ENCODE results near the gene CLDN11. TPM values are rescaled to one million over a fixed set of nuclear protein-coding genes. Genes with fewer than 3 reads are reported as not detected.
A peak's percentile ranks its signal among the peaks of the same experiment; 100 is the strongest.

Gene CLDN11
- total and polyA plus RNA-seq, 4 donors, result 0.28 to 3.3 (median 1.9) TPM

GRCh38 chr3:170413291-170413690, 5.4 kb upstream of the CLDN11 start:
- H3K9me3 ChIP-seq (ENCODE audit: control insufficient read depth in 4 of 4, low read length in 3 of 4), result no peaks in the 10 kb centered on the region
- peaks cover 0 to 3% (median under 1%) of the 10 kb centered on the region in 4 donors for H3K4me1 ChIP-seq (ENCODE audit: control insufficient read depth in 4 of 4, insufficient read depth in 4 of 4, low read length in 3 of 4)
- H3K27ac ChIP-seq (ENCODE audit: low read depth in 1 of 2, low read length in 2 of 2), result no peak overlapping the region
- DNase-seq (ENCODE audit: low spot score), result no peak
- no peaks in the 10 kb centered on the region for H3K36me3 ChIP-seq (ENCODE audit: control insufficient read depth in 4 of 4, insufficient read depth in 3 of 4, low read depth in 1 of 4, low read length in 3 of 4)
- H3K9ac ChIP-seq (ENCODE audit: low read depth in 1 of 2, low read length in 2 of 2), result no peak overlapping the region
- H3K4me3 ChIP-seq (ENCODE audit: low read depth in 1 of 3, low read length in 3 of 3), result no peak overlapping the region
- TF ChIP-seq NR2F2 (IDR thresholded peaks at IDR 0.05) (no peak), SP1 (IDR thresholded peaks at IDR 0.05) (no peak), RXRA (IDR thresholded peaks at IDR 0.05) (no peak), JUND (IDR thresholded peaks at IDR 0.05) (no peak), TAF1 (conservative IDR thresholded peaks at IDR 0.05) (no peak), YY1 (IDR thresholded peaks at IDR 0.05) (no peak), ZBTB33 (IDR thresholded peaks at IDR 0.05) (no peak), FOXA2 (IDR thresholded peaks at IDR 0.05) (no peak), RAD21 (IDR thresholded peaks at IDR 0.05) (no peak), REST (IDR thresholded peaks at IDR 0.05) (no peak), HNF4G (IDR thresholded peaks at IDR 0.05) (no peak), FOXA1 (IDR thresholded peaks at IDR 0.05) (no peak)
- TF ChIP-seq, protein P1, sequence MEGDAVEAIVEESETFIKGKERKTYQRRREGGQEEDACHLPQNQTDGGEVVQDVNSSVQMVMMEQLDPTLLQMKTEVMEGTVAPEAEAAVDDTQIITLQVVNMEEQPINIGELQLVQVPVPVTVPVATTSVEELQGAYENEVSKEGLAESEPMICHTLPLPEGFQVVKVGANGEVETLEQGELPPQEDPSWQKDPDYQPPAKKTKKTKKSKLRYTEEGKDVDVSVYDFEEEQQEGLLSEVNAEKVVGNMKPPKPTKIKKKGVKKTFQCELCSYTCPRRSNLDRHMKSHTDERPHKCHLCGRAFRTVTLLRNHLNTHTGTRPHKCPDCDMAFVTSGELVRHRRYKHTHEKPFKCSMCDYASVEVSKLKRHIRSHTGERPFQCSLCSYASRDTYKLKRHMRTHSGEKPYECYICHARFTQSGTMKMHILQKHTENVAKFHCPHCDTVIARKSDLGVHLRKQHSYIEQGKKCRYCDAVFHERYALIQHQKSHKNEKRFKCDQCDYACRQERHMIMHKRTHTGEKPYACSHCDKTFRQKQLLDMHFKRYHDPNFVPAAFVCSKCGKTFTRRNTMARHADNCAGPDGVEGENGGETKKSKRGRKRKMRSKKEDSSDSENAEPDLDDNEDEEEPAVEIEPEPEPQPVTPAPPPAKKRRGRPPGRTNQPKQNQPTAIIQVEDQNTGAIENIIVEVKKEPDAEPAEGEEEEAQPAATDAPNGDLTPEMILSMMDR (IDR thresholded peaks at IDR 0.05; ENCODE audit: low read depth, low read length, missing input control), result no peak
- TF ChIP-seq, protein P2, sequence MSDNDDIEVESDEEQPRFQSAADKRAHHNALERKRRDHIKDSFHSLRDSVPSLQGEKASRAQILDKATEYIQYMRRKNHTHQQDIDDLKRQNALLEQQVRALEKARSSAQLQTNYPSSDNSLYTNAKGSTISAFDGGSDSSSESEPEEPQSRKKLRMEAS (IDR thresholded peaks at IDR 0.05), result no peak
- H3K27me3 ChIP-seq (ENCODE audit: control insufficient read depth in 4 of 4, insufficient read depth in 4 of 4, low read length in 3 of 4), result no peaks in the 10 kb centered on the region
- WGBS, result 97% methylated on average over 4 of the region's 4 CpGs

DNA sequence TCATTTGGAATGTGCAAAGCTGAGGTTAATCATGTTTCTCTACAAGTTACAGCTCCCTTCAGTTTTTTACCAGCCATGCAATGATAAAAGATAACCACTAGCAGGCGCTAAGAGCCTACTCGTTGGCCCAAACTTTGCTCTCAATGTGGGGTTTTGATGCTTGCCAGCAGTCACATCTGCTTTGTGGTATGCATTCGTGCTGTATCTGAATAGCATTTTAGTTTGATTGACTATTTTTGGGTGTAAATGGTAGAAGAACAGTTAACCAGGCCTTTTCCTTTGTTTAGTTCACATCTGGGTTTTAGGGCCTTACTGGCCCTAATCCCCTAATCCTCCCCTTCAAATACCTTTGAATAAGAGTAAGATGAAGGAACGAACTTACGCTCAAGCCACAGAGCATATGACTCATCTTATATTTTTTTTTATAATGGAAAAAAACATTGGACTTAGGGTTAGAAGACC, 4.4 kb upstream of the CLDN11 start:
- DNase-seq (ENCODE audit: low spot score), result no peak
- Histone ChIP-seq H3K36me3 (ENCODE audit: control insufficient read depth in 4 of 4, insufficient read depth in 3 of 4, low read depth in 1 of 4, low read length in 3 of 4) (no peaks in the 10 kb centered on the region), H3K4me1 (ENCODE audit: control insufficient read depth in 4 of 4, insufficient read depth in 4 of 4, low read length in 3 of 4) (peaks cover 0 to 12% (median 8%) of the 10 kb centered on the region in 4 donors), H3K9ac (ENCODE audit: low read depth in 1 of 2, low read length in 2 of 2) (no peak overlapping the region), H3K27me3 (ENCODE audit: control insufficient read depth in 4 of 4, insufficient read depth in 4 of 4, low read length in 3 of 4) (peaks cover 0 to 4% (median 0%) of the 10 kb centered on the region in 4 donors), H3K27ac (ENCODE audit: low read depth in 1 of 2, low read length in 2 of 2) (no peak overlapping the region), H3K4me3 (ENCODE audit: low read depth in 1 of 3, low read length in 3 of 3) (no peak overlapping the region), H3K9me3 (ENCODE audit: control insufficient read depth in 4 of 4, low read length in 3 of 4) (no peaks in the 10 kb centered on the region)
- 38% methylated on average over 5 of the region's 5 CpGs for WGBS
- TF ChIP-seq ATF3 (IDR thresholded peaks at IDR 0.05), result no peak
- no peak for TF ChIP-seq YY1 (IDR thresholded peaks at IDR 0.05)
- TF ChIP-seq ZBTB33 (IDR thresholded peaks at IDR 0.05), result no peak
- TF ChIP-seq JUND (IDR thresholded peaks at IDR 0.05), result no peak
- no peak for TF ChIP-seq FOXA1 (IDR thresholded peaks at IDR 0.05)
- TF ChIP-seq SP1 (IDR thresholded peaks at IDR 0.05), result no peak
- TF ChIP-seq HNF4A (conservative IDR thresholded peaks at IDR 0.05), result peak in 1 of 2 donors; percentile 13
- TF ChIP-seq FOXA2 (IDR thresholded peaks at IDR 0.05), result no peak
- no peak for TF ChIP-seq NR2F2 (IDR thresholded peaks at IDR 0.05)
- TF ChIP-seq RXRA (IDR thresholded peaks at IDR 0.05), result no peak
- TF ChIP-seq, protein P2 (IDR thresholded peaks at IDR 0.05), result no peak
- no peak for TF ChIP-seq EGR1 (IDR thresholded peaks at IDR 0.05; ENCODE audit: low read depth in 2 of 2)
- no peak for TF ChIP-seq GABPA (IDR thresholded peaks at IDR 0.05 in 1 of 2, conservative IDR thresholded peaks at IDR 0.05 in 1 of 2)
- peak; percentile 98 to 99 for TF ChIP-seq RAD21 (IDR thresholded peaks at IDR 0.05)
- TF ChIP-seq HNF4G (IDR thresholded peaks at IDR 0.05), result no peak
- TF ChIP-seq TAF1 (conservative IDR thresholded peaks at IDR 0.05), result no peak
- TF ChIP-seq, protein P1 (IDR thresholded peaks at IDR 0.05; ENCODE audit: low read depth, low read length, missing input control), result peak; percentile 95
